Epithelial cell of esophagus (primary cell): ENCODE data around the gene P2RY6.
"Not testable (repeated sequence)": the region's sequence is repeated elsewhere in the genome, so short reads cannot be mapped to it uniquely, and the experiment has no call there.

ENCODE experiments used
- DNase-seq: peaks from one replicate; pipeline ENCODE4 v3.0.0; 2010; ENCODE audit warnings: low read depth
- H3K4me3 ChIP-seq: 2 replicates; pipeline ENCODE4 v1.5.1; 2011; ENCODE audit warnings: mild to moderate bottlenecking, low read length, control low read depth
- TF ChIP-seq, protein P1 (sequence below): IDR thresholded peaks from 2 replicates; pipeline ENCODE4 v1.5.1; 2011; ENCODE audit warnings: low read depth, mild to moderate bottlenecking, low read length, control low read depth, inconsistent platforms; ENCODE audit not compliant: insufficient read depth; ENCODE audit errors: missing control alignments

P2RY6 gene

DNA sequence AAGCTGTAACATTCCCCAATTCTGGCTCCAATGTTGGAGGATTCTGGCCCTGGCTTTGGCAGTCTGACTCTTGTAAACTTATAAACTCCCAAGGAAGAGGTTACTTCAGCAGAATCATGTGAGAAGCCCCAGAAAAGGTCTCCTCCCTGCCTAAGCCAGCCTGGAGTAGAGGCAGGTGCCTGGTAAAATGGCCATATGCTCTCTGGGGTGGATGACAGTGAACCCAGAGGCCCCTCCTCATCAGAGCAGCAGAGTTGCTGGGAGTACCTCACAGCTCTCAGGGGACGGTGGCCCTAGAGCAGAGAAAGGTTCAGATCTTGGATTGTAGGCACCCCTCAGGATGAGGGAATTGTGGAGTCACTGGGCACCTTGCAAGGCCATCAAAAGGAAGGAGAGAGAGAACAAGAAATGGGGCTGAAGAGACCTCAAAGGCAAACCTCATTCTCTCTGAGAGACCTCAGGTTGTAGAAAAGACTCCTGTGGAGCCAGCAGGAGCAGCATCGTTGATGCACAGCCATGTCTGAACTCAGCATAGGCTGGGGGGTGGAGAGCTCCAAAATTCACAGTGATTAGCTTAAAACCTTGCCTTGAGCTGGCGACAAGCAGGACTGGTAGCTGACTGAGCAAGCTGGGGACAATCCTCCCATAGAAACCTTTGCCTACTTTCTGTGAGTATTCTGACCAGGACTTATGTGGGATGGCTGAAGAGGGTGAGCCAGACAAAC is 4.9 kb upstream of the P2RY6 start:
- no peak overlapping the region for H3K4me3 ChIP-seq
- DNase-seq: no peak
- TF ChIP-seq, protein P1, sequence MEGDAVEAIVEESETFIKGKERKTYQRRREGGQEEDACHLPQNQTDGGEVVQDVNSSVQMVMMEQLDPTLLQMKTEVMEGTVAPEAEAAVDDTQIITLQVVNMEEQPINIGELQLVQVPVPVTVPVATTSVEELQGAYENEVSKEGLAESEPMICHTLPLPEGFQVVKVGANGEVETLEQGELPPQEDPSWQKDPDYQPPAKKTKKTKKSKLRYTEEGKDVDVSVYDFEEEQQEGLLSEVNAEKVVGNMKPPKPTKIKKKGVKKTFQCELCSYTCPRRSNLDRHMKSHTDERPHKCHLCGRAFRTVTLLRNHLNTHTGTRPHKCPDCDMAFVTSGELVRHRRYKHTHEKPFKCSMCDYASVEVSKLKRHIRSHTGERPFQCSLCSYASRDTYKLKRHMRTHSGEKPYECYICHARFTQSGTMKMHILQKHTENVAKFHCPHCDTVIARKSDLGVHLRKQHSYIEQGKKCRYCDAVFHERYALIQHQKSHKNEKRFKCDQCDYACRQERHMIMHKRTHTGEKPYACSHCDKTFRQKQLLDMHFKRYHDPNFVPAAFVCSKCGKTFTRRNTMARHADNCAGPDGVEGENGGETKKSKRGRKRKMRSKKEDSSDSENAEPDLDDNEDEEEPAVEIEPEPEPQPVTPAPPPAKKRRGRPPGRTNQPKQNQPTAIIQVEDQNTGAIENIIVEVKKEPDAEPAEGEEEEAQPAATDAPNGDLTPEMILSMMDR: no peak

DNA sequence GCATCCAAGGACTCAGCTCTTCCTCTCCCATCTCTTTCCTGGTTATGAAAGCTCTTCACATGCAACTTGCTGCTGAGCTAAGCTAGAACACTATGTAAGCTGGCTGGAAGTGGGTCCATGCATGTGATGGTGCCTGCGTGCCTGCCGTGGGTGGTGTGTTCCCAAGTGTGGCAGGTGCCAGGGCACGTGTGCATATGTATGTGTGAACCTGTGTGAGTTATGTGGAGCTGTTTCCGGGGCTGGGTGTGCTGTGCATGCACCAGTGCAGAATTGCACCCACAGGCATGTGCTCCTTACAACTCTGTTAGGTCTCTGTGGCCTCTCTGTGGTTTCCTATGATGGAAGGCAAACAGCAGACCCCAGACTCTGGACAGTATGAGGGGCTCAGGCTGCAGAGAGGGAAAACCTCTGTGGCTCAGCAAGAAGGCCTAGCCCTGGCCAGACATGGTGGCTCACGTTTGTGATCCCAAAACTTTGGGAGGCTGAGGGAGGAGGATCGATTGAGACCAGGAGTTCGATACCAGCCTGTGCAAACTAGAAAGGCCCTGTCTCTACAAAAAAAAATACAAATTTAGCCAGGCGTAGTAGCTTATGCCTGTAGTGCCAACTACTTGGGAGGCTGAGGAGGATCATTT is 4.1 kb upstream of the P2RY6 start:
- TF ChIP-seq, protein P1: no peak
- H3K4me3 ChIP-seq: no peak overlapping the region
- no peak for DNase-seq

DNA sequence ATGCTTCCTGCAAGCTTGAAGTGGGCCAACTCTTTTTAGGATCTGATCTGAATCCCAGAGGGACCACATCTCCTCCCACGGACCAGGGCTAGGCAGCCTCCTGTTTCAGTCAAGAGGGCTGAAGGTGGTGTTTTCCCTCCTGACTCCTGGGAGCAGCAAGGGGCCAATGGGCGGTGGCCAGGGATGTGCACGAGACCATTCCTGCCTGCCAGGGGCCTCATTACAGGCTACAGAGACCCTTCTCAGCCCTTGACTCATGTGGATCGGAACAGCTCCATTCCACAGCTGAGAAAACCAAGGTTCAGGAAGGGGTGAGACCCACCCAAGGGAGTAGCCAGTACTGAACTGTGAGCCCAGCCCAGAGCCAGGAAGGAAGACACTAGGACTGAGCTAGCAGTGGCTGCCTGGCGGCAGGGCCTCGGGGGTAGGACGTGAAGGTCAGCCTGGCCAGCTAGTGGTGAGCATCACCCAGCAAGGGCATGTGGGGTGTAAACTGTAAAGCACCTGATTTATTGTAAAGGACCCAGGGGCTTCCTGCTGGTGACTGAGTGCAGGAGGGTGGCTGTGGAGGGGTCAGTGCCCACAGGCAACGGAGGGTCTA is 3.4 kb upstream of the P2RY6 start:
- no peak overlapping the region for H3K4me3 ChIP-seq
- TF ChIP-seq, protein P1: no peak
- no peak for DNase-seq

DNA sequence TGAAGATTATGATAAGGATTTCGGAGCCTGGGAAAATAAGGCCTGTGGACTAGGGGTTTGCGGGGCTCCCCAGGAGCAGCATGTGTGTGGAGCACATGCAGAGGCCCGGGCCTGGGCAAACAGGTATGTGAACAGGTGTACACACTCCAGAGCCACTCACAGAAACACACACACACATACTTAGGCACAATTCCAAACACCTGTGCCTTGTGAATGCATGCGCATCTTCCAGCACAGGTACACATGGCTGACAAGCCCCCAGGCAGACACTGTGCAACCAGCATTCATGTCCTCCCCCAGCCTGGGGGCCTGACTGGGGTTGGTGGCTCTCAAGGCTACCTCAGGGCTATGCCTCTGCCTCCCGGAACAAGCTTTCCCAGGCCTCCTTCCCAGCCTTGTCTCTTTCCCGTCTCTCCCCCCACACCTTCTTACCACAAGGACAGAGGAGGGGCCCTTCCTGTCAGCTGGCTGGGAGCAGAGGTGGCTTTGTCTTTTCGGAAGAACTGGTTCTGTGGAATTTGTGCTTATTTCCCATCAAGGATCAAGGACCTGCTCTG is 2.6 kb upstream of the P2RY6 start:
- no peak overlapping the region for H3K4me3 ChIP-seq
- TF ChIP-seq, protein P1: no peak
- DNase-seq: peak; percentile 38

DNA sequence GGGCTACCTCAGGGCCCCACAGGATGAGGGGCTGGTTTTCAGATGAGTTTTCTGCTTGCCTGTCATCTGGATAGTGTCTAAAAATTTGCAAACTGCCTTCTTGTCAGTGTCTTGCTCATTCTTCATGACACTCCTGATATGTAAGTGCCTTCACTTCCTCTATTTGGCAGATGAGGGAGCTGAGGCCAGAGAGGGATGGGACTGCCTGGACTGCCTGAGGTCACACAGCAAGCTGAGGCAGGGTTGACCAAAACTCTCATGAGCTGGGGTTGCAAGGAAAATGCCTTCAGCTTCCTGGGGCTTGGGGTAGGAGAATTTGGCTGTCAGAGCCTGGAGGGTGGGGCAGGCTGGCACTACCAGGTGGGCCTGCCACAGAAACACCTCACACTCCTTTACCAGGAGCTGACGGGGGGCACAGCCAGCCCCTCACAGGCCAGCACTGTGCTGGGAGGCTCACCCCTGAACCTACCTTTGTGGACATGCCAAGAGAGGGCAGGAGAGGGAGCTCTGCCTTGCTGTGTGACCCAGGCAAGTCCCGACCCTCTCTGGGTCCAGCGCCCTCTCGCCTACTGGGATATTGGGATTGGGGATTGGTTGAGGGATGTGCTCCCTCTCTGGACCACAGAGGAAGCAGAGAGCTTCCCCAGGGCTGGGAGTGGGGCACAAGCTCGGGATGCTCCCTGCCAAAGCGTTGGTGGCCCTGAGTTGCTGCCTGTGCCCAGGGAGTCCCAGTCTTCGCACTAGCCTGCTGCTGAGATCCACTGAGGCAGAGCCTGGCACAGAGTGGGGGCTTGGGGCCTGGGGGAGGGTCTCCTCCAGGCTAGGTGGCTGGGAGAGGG is 1.9 kb upstream of the P2RY6 start:
- no peak for DNase-seq
- no peak overlapping the region for H3K4me3 ChIP-seq
- TF ChIP-seq, protein P1: no peak

DNA sequence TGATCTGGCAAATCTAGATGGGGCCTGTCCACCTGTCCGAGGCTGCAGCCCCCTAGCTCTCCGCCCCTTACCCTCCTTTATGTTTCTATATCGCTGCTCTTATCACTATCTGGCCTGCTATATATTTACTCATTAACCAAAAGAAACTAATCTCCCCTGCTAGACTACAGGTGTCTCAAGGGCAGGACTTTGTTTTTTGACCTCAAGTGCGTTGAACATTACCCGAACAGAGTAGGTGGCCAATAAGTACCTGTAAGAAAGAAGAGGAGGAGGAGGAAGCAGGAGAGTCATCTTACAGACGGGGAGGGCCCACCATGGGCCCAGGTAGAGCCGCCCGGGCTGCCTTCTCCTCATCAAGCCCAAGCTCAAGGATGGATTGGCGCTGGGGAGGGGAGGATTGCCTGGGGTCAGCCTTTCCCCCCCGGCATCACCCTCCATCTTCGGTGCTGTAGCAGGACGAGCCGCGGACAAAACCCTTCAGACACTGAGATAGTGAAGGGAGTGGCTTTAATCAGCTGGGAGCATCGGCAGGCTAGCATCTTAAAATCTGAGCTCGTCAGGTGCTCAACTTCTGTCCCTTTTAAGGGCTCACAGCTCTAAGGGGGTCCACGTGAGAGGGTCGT is 1.2 kb upstream of the P2RY6 start:
- TF ChIP-seq, protein P1: no peak
- DNase-seq: no peak
- H3K4me3 ChIP-seq: no peak overlapping the region

DNA sequence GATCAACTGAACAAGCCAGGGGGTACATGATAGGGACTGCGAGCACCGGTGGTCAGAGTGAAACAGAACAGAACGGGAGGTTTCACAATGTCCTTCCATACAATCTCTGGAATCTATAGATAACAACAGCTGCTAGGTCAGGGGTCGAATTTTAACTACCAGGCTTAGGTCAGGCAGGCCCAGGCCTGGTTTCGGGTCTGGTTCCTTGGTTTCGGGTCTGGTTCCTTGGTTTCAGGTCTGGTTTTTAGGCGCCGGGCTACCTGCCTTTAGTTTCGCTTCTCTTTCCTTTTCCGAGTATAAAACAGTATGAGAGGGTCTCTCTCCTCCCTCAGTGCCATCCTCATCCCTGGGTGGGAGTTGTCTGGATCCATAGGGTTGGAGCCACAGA is 666 bp upstream of the P2RY6 start:
- not testable (repeated sequence) for DNase-seq, H3K4me3 ChIP-seq
